Measurements from ENCODE around the gene CACNA1C.

- TF ChIP-seq CTCF (conservative IDR thresholded peaks at IDR 0.05) (no peak; the same call in 1 of the 2 replicates), ZFX (IDR thresholded peaks at IDR 0.05) (no peak)
Observed at GRCh38 chr12:2229661-2230539, 177.1 kb downstream of the CACNA1C start.

Data from C4-2B (cell line).